ENCODE data around the gene TMEM98. TPM values are rescaled to one million over a fixed set of nuclear protein-coding genes. Genes with fewer than 3 reads are reported as not detected.

TMEM98 gene
- total and polyA plus RNA-seq, 2 of the 4 experiments (the other 2 are of a cell fraction): 173 to 195 TPM

GRCh38 chr17:32933881-32934280 lies 5.9 kb downstream of the TMEM98 start:
- H3K56ac ChIP-seq (ENCODE audit: extremely low read depth, insufficient read depth, low read length): no peak overlapping the region
- H2BK120ac ChIP-seq (ENCODE audit: low read depth, low read length): no peak overlapping the region
- H3K4ac ChIP-seq (ENCODE audit: low read depth, low read length): no peak overlapping the region
- dilution Hi-C loops (cut with HindIII; ENCODE audit: low sequenced_read_pairs, unreplicated experiment) (no loop called here), in situ Hi-C loops (cut with MboI; ENCODE audit: low sequenced_read_pairs) (no loop called here), intact Hi-C loops (cut with micrococcal nuclease) (no loop called here)
- no CpG with 5 or more reads among the region's 2 CpGs for WGBS, 2 experiments (ENCODE audit: extremely low coverage in 2 of 2, insufficient read length in 1 of 2)
- H4K20me1 ChIP-seq (ENCODE audit: insufficient read depth, low read length): peaks cover 9% of the 10 kb centered on the region; the same call in 1 of the 2 replicates
- H2AFZ ChIP-seq (replicated peaks; ENCODE audit: low read length, poor library complexity): no peak overlapping the region
- H3K36me3 ChIP-seq (ENCODE audit: control insufficient read depth, insufficient read depth, low read length): peaks cover 52% of the 10 kb centered on the region
- no peak overlapping the region for H2BK15ac ChIP-seq (ENCODE audit: low read depth, low read length)
- no peak overlapping the region for H3K18ac ChIP-seq (ENCODE audit: low read depth, low read length)
- peak; percentile 18 for DNase-seq
- CTCF ChIA-PET: no interaction called here
- no peak overlapping the region for H2BK20ac ChIP-seq (ENCODE audit: low read depth, low read length)
- no peak overlapping the region for H3K4me2 ChIP-seq (ENCODE audit: low read depth, low read length)
- peaks cover 7 to 43% of the 10 kb centered on the region in 2 experiments for H3K79me1 ChIP-seq (ENCODE audit: low read depth in 1 of 2, low read length in 2 of 2)
- H3K4me3 ChIP-seq (ENCODE audit: insufficient read depth, low read depth, low read length): no peak overlapping the region
- H2AK5ac ChIP-seq (ENCODE audit: low read depth, low read length): no peak overlapping the region
- no TSS peak for BruUV-seq (replicated peaks)
- POLR2A ChIA-PET (ENCODE audit: unreplicated experiment): no interaction called here
- H4K8ac ChIP-seq (ENCODE audit: low read depth in 2 of 2, low read length in 2 of 2): no peak overlapping the region
- H3K14ac ChIP-seq (replicated peaks; ENCODE audit: low read depth, low read length): no peak overlapping the region
- no peak overlapping the region for H3K9ac ChIP-seq (ENCODE audit: low read depth, low read length)
- H3K27ac ChIP-seq (ENCODE audit: insufficient read depth, low read length): no peak overlapping the region
- no peak for TF ChIP-seq MXI1 (IDR thresholded peaks at IDR 0.05; ENCODE audit: borderline replicate concordance, low read depth, low read length)
- no peak for TF ChIP-seq SMC3 (IDR thresholded peaks at IDR 0.05; ENCODE audit: low read depth, low read length)
- no peak for TF ChIP-seq RFX5 (IDR thresholded peaks at IDR 0.05; ENCODE audit: low read depth, low read length)
- no peak for TF ChIP-seq USF2 (IDR thresholded peaks at IDR 0.05; ENCODE audit: low read depth, low read length)
- TF ChIP-seq MAZ (IDR thresholded peaks at IDR 0.05; ENCODE audit: borderline replicate concordance, low read depth, low read length): no peak
- no peak for TF ChIP-seq FOS (IDR thresholded peaks at IDR 0.05; ENCODE audit: low read depth, low read length)
- no peak for TF ChIP-seq RCOR1 (IDR thresholded peaks at IDR 0.05; ENCODE audit: insufficient replicate concordance, low read length)
- TF ChIP-seq RAD21 (IDR thresholded peaks at IDR 0.05; ENCODE audit: low read length): no peak
- TF ChIP-seq CTCF (conservative IDR thresholded peaks at IDR 0.05; ENCODE audit: low read depth, low read length): no peak
- TF ChIP-seq NFE2L2 (IDR thresholded peaks at IDR 0.05; ENCODE audit: low read depth, low read length): no peak
- TF ChIP-seq MAFK (IDR thresholded peaks at IDR 0.05; ENCODE audit: low read depth, low read length): no peak
- TF ChIP-seq CHD1 (IDR thresholded peaks at IDR 0.05; ENCODE audit: low read depth, low read length): no peak
- no peak for TF ChIP-seq BHLHE40 (IDR thresholded peaks at IDR 0.05; ENCODE audit: low read depth, low read length)
- TF ChIP-seq POLR2A (IDR thresholded peaks at IDR 0.05; ENCODE audit: low read depth, low read length): no peak
- TF ChIP-seq CEBPB (IDR thresholded peaks at IDR 0.05; ENCODE audit: low read depth, low read length): no peak
- no peak for TF ChIP-seq ELK1 (IDR thresholded peaks at IDR 0.05; ENCODE audit: borderline replicate concordance, low read depth, low read length)
- ATAC-seq (ENCODE audit: low read depth): peak; percentile 36
- no peak overlapping the region for H4K5ac ChIP-seq (ENCODE audit: low read depth, low read length)
- H3K23ac ChIP-seq (ENCODE audit: low read depth, low read length): 0 out of 2 replicates have a peak overlapping the region, but pooled peaks have one; percentile 34
- no peak overlapping the region for H2BK5ac ChIP-seq (ENCODE audit: low read depth, low read length, poor library complexity, severe bottlenecking)
- peaks cover 13% of the 10 kb centered on the region for H3K4me1 ChIP-seq (ENCODE audit: control insufficient read depth, insufficient read depth, low read length)
- no peak overlapping the region for H2AK9ac ChIP-seq (replicated peaks; ENCODE audit: low read depth, low read length, poor library complexity)
- H3K27me3 ChIP-seq (ENCODE audit: control insufficient read depth, insufficient read depth, low read length): no peaks in the 10 kb centered on the region
- peaks cover 34% of the 10 kb centered on the region for H3K9me1 ChIP-seq (ENCODE audit: insufficient read depth, low read length)
- H3K9me3 ChIP-seq (ENCODE audit: control insufficient read depth, insufficient read depth, low read length): no peaks in the 10 kb centered on the region
- H4K91ac ChIP-seq (ENCODE audit: insufficient read depth, low read depth, low read length): no peak overlapping the region

All from IMR-90 (cell line).